ENCODE results near the gene NEU3.
"Not testable (repeated sequence)": the region's sequence is repeated elsewhere in the genome, so short reads cannot be mapped to it uniquely, and the experiment has no call there.

NEU3 gene

DNA sequence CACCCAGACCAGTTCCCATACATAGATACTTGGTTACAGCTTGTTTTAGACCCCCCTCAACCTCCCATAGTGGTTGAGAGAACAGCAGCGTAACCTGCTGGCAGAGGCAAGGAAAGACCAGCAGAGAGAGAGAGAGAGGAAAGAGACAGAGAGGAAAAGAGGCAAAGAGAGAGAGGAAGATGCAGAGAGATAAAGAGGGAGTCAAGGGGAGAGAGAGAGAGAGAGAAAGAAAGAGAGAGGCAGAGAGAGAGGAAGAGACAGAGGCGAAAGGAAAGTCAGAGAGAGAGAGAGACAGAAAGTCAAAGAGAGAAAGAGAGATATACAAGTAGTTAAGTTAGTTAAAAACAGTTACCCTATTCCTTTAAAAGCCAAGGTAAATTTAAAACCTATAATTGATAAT, 52.5 kb downstream of the NEU3 start:
- Histone ChIP-seq H3K4me3 (no peak overlapping the region), H3K9ac (ENCODE audit: insufficient read length) (no peak overlapping the region)
- no peak for TF ChIP-seq FOXP2 (optimal IDR thresholded peaks at IDR 0.05; ENCODE audit: control extremely low read depth, extremely low read length, insufficient read depth)

GRCh38 chr11:75041821-75042220, 53.1 kb downstream of the NEU3 start:
- not testable (repeated sequence) for H3K4me3 ChIP-seq; H3K36me3 ChIP-seq (ENCODE audit: insufficient read depth, low read length); H3K27ac ChIP-seq; H3K9ac ChIP-seq (ENCODE audit: insufficient read length); DNase-seq (ENCODE audit: low read depth, low spot score); H3K9me3 ChIP-seq (ENCODE audit: low read depth, low read length)

More for the DNA sequence above, 52.5 kb downstream of the NEU3 start:
- H3K9me3 ChIP-seq (ENCODE audit: low read depth, low read length) = no peaks in the 10 kb centered on the region
- DNase-seq (ENCODE audit: low read depth, low spot score) = no peak
- H3K36me3 ChIP-seq (ENCODE audit: insufficient read depth, low read length) = no peaks in the 10 kb centered on the region
- no peak overlapping the region for H3K27ac ChIP-seq

DNA sequence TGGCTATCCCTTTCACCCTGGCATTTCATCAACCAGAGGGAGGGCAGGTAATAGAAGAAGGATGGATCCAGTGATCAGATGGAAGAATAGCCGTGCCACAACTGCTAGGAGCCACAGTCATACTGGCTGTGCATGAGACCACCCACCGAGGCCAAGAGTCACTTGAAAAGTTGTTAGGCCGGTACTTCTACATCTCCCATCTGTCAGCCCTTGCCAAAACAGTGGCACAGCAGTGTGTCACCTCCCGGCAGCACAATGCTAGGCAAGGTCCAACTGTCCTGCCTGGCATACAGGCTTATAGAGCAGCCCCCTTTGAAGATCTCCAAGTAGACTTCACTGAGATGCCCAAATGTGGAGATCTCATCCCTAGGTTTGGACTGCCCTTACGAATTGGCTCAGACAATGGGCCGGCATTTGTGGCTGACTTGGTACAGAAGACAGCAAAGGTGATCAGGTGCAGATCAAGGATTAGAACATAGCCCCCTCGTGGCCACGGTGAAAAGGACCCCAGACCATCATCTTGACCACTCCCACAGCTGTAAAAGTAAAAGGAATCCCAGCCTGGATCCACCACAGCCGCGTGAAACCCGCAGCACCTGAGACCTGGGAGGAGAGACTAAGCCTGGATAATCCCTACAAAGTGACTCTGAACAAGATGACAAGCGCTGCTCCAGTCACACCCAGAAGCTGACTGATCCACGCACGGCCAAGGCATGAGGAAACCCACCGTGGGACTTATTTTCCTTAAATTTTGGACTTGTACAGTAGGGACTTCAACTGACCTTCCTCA, 55.8 kb downstream of the NEU3 start:
- not testable (repeated sequence) for H3K36me3 ChIP-seq (ENCODE audit: insufficient read depth, low read length); H3K9me3 ChIP-seq (ENCODE audit: low read depth, low read length); H3K4me3 ChIP-seq; DNase-seq (ENCODE audit: low read depth, low spot score); H3K27ac ChIP-seq; H3K9ac ChIP-seq (ENCODE audit: insufficient read length)

DNA sequence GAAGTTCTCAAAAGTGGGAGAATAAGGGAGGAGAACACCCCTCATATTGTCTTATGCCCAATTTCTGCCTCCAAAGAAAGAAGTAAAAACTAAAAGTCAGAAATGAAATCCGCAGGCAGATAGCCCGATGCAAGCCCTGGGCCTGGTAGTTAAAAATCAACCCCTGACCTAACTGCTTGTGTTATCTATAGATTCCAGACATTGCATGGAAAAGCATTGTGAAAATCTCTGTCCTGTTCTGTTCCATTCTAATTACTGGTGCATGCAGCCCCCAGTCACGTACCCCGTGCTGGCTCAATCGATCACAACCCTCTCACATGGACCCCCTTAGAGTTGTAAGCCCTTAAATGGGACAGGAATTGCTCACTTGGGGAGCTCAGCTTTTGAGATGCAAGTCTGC, 57.9 kb downstream of the NEU3 start:
- not testable (repeated sequence) for H3K27ac ChIP-seq; H3K9me3 ChIP-seq (ENCODE audit: low read depth, low read length); H3K36me3 ChIP-seq (ENCODE audit: insufficient read depth, low read length); H3K9ac ChIP-seq (ENCODE audit: insufficient read length); H3K4me3 ChIP-seq; DNase-seq (ENCODE audit: low read depth, low spot score)

DNA sequence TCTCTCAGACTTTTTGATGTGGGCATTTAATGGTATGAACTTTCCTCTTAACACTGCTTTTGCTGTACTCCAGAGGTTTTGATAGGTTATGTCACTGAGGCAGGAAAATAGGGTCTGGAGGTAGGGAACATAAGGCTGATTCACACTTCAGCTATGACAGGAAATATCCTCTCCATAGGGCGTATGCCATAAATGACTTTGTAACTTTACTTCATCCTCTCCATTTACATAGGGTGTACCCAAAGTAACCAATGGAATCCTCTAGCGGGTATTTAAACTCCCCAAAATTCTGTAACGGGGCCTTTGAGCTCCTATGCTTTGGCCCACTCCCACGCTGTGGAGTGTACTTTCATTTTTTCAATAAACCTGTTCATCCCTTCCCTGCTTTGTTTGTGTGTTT, 58.5 kb downstream of the NEU3 start:
- no peak overlapping the region for H3K27ac ChIP-seq
- no peak for TF ChIP-seq POLR2AphosphoS5 (IDR thresholded peaks at IDR 0.05; ENCODE audit: borderline replicate concordance, low read depth, low read length)
- TF ChIP-seq EZH2 (IDR thresholded peaks at IDR 0.05) = no peak
- TF ChIP-seq FOXP2 (optimal IDR thresholded peaks at IDR 0.05; ENCODE audit: control extremely low read depth, extremely low read length, insufficient read depth) = no peak
- no peak for DNase-seq (ENCODE audit: low read depth, low spot score)
- no peaks in the 10 kb centered on the region for H3K36me3 ChIP-seq (ENCODE audit: insufficient read depth, low read length)
- no peaks in the 10 kb centered on the region for H3K9me3 ChIP-seq (ENCODE audit: low read depth, low read length)
- no peak overlapping the region for H3K9ac ChIP-seq (ENCODE audit: insufficient read length)
- no peak overlapping the region for H3K4me3 ChIP-seq

- H3K9ac ChIP-seq (ENCODE audit: insufficient read length); H3K27ac ChIP-seq: not testable (repeated sequence)
These were observed 61.0 kb downstream of the NEU3 start for GRCh38 chr11:75049501-75050266.

GRCh38 chr11:75050516-75050915, 61.8 kb downstream of the NEU3 start:
- Histone ChIP-seq H3K4me3 (no peak overlapping the region), H3K27ac (no peak overlapping the region), H3K9me3 (ENCODE audit: low read depth, low read length) (no peaks in the 10 kb centered on the region), H3K9ac (ENCODE audit: insufficient read length) (no peak overlapping the region), H3K36me3 (ENCODE audit: insufficient read depth, low read length) (no peaks in the 10 kb centered on the region)
- TF ChIP-seq POLR2AphosphoS5 (IDR thresholded peaks at IDR 0.05; ENCODE audit: borderline replicate concordance, low read depth, low read length) (no peak), EZH2 (IDR thresholded peaks at IDR 0.05) (no peak), FOXP2 (optimal IDR thresholded peaks at IDR 0.05; ENCODE audit: control extremely low read depth, extremely low read length, insufficient read depth) (no peak)
- no peak for DNase-seq (ENCODE audit: low read depth, low spot score)

More at GRCh38 chr11:75049501-75050266, 61.0 kb downstream of the NEU3 start:
- H3K36me3 ChIP-seq (ENCODE audit: insufficient read depth, low read length); H3K9me3 ChIP-seq (ENCODE audit: low read depth, low read length); H3K4me3 ChIP-seq; DNase-seq (ENCODE audit: low read depth, low spot score): not testable (repeated sequence)

DNA sequence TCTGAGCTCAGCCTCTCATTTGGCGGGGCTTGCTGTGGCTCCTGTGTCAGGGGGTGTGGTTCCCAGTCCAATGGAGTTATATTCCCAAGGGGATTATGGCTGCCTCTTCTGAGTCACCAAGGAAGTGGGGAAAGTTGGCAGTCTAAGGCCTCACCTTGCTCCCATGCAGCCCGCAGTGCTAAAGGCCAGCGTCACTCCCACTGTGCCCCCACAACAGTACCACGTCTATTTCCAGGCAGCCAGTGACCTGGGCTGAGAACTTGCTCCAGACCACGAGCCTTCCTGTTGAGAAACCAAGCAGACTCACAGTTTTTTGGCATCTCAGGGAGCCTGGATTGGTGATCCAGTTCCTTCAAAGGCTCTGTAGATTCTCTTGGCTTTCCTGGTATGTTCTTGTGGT, 62.3 kb downstream of the NEU3 start:
- H3K27ac ChIP-seq = no peak overlapping the region
- H3K4me3 ChIP-seq = no peak overlapping the region
- no peak overlapping the region for H3K9ac ChIP-seq (ENCODE audit: insufficient read length)
- H3K9me3 ChIP-seq (ENCODE audit: low read depth, low read length) = no peaks in the 10 kb centered on the region
- DNase-seq (ENCODE audit: low read depth, low spot score) = no peak
- TF ChIP-seq FOXP2 (optimal IDR thresholded peaks at IDR 0.05; ENCODE audit: control extremely low read depth, extremely low read length, insufficient read depth) (no peak), EZH2 (IDR thresholded peaks at IDR 0.05) (no peak), POLR2AphosphoS5 (IDR thresholded peaks at IDR 0.05; ENCODE audit: borderline replicate concordance, low read depth, low read length) (no peak)
- H3K36me3 ChIP-seq (ENCODE audit: insufficient read depth, low read length) = no peaks in the 10 kb centered on the region

GRCh38 chr11:75052457-75052856, 63.7 kb downstream of the NEU3 start:
- DNase-seq (ENCODE audit: low read depth, low spot score) = no peak
- Histone ChIP-seq H3K27ac (no peak overlapping the region), H3K36me3 (ENCODE audit: insufficient read depth, low read length) (no peaks in the 10 kb centered on the region), H3K9me3 (ENCODE audit: low read depth, low read length) (no peaks in the 10 kb centered on the region), H3K4me3 (no peak overlapping the region), H3K9ac (ENCODE audit: insufficient read length) (no peak overlapping the region)
- no peak for TF ChIP-seq FOXP2 (optimal IDR thresholded peaks at IDR 0.05; ENCODE audit: control extremely low read depth, extremely low read length, insufficient read depth)
- no peak for TF ChIP-seq POLR2AphosphoS5 (IDR thresholded peaks at IDR 0.05; ENCODE audit: borderline replicate concordance, low read depth, low read length)
- TF ChIP-seq EZH2 (IDR thresholded peaks at IDR 0.05) = no peak
